ENCODE measurements around the gene ZNRF2.

ZNRF2 gene

DNA sequence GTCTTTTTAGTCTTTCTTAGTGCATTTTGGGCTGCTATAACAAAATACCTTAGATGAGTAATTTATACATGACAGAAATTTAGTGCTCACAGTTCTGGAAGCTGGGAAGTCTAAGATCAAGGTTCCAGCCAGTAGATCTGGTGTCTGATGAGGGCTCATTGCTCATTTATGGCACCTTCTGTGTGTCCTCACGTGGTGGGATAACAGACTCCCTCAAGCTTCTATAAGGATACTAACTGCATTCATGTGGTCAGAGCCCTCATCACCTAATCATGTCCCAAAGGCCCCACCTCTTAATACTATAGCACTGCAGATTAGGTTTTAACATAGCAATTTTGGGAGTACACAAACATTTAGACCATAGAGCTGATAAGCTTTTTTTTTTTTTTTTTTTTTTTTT is 80.4 kb downstream of the ZNRF2 start:
- no peak for DNase-seq (ENCODE audit: low read depth)
- no peak overlapping the region for H3K4me3 ChIP-seq (ENCODE audit: low read depth, low read length)
- TF ChIP-seq, protein P1, sequence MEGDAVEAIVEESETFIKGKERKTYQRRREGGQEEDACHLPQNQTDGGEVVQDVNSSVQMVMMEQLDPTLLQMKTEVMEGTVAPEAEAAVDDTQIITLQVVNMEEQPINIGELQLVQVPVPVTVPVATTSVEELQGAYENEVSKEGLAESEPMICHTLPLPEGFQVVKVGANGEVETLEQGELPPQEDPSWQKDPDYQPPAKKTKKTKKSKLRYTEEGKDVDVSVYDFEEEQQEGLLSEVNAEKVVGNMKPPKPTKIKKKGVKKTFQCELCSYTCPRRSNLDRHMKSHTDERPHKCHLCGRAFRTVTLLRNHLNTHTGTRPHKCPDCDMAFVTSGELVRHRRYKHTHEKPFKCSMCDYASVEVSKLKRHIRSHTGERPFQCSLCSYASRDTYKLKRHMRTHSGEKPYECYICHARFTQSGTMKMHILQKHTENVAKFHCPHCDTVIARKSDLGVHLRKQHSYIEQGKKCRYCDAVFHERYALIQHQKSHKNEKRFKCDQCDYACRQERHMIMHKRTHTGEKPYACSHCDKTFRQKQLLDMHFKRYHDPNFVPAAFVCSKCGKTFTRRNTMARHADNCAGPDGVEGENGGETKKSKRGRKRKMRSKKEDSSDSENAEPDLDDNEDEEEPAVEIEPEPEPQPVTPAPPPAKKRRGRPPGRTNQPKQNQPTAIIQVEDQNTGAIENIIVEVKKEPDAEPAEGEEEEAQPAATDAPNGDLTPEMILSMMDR (IDR thresholded peaks at IDR 0.05; ENCODE audit: insufficient read depth, low read depth, low read length, missing control alignments) = no peak

DNA sequence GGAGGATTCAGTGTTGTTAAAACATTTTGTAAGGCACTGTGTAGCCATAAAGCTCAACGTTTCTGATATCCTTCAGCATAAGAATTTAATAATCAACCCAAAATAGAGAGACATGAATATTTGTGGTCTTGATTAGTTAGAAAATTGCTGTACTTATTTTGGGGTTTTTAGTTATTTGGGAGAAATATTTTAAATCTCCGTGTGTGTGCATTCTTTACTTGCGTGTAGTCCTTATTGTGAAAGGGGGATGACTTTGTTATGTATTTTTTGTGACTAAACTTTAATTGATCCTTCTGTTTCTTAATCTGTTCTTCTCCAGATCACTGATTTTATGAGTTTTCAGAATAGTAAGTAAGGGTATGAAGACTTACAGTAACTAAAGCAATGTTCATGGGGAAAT is 81.2 kb downstream of the ZNRF2 start:
- no peak for DNase-seq (ENCODE audit: low read depth)
- TF ChIP-seq, protein P1 (IDR thresholded peaks at IDR 0.05; ENCODE audit: insufficient read depth, low read depth, low read length, missing control alignments) = no peak
- H3K4me3 ChIP-seq (ENCODE audit: low read depth, low read length) = no peak overlapping the region

DNA sequence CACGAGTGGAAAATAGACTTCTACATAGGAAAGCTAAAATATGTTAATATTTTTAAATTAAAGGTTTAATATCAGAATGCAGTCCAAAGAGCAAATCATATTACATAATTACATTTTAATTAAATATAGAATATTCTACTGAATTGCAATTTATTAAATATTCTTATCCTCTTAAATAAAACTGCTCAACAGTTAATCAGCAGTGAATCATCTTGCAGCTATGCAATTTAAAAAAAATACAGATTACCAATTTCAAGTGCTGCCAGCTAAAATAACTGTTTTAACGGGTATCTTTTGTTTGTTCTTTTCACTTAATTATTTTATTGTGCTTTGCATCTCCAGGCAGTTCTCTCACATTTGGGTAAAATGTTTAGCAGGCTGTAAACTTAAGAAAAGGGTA is 82.2 kb downstream of the ZNRF2 start:
- no peak overlapping the region for H3K4me3 ChIP-seq (ENCODE audit: low read depth, low read length)
- TF ChIP-seq, protein P1 (IDR thresholded peaks at IDR 0.05; ENCODE audit: insufficient read depth, low read depth, low read length, missing control alignments) = no peak
- no peak for DNase-seq (ENCODE audit: low read depth)

DNA sequence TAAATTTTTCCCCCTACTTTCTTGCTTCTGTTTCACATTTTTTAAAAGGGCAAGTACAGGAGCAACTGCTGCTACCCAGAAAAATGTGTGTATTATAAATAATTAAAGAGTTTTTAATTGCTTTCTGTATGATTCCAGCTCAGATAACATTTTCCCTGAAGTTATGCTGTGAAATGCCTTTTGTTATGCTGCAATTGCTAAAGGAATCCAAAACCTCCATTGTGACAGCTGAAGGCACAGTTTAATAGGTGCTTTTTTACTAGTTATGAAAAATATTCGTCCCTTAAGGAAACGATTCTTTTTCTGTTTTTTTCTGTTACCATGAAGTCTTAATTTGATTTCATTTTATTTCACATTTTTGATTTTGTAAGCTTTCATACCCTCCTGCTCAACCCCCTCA is 83.2 kb downstream of the ZNRF2 start:
- no peak for DNase-seq (ENCODE audit: low read depth)
- H3K4me3 ChIP-seq (ENCODE audit: low read depth, low read length) = no peak overlapping the region
- TF ChIP-seq, protein P1 (IDR thresholded peaks at IDR 0.05; ENCODE audit: insufficient read depth, low read depth, low read length, missing control alignments) = no peak

DNA sequence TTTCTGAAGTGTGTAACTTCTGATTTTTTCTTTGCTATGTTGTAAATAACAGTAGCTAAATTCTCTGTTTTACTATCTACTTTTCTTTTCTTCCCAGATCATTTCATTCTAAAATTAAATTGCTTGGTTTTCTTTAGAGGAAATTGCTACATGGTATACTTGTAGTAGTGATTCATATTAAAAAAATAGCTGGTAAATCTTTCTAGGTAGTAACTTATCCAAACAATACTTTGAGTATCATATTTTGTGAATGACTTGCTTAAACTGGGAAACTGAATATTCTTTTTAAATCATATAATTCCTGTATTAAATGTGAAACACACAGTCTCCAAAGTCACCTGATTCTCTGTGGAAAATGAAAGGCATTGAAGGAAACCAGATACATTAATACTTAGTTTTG is 85.5 kb downstream of the ZNRF2 start:
- TF ChIP-seq, protein P1 (IDR thresholded peaks at IDR 0.05; ENCODE audit: insufficient read depth, low read depth, low read length, missing control alignments) = no peak
- no peak for DNase-seq (ENCODE audit: low read depth)
- no peak overlapping the region for H3K4me3 ChIP-seq (ENCODE audit: low read depth, low read length)

DNA sequence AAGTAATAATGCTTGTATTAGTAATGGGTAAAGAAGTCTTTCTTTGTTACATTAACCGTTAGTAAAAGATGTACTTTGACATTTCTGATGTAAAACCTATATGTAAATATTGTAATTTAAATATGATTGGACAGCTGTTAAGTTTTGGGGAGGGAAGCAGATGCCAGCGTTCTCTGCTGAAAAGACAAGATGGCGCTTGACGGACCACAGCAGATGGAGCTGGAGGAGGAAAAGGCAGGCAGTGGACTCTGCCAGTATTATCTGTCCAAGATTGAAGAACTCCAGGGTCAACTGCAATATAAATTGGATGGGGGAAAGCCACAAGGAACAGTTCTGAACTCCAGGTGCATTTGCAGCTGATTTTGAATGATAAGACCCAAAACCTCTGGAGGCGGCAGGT is 86.9 kb downstream of the ZNRF2 start:
- H3K4me3 ChIP-seq (ENCODE audit: low read depth, low read length) = no peak overlapping the region
- no peak for DNase-seq (ENCODE audit: low read depth)
- TF ChIP-seq, protein P1 (IDR thresholded peaks at IDR 0.05; ENCODE audit: insufficient read depth, low read depth, low read length, missing control alignments) = no peak

DNA sequence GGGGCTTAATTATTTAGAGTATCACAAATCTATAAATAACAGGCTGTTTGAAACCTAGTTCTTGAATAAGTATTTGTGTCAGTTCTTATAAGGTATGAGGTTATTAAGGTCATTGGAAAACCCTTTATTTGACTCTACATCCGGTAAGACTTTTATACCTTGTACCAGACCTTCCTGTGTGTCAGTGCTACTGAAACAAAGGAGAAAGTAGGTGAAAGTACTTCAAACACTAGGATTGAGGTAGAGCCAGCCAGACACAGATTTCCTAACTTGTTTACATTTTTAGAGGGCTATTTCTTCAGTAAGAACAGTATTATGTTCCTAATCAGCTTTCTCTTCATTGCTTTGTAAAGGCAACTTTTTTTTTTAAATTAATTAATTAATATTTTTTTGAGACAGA is 93.9 kb downstream of the ZNRF2 start:
- H3K4me3 ChIP-seq (ENCODE audit: low read depth, low read length) = no peak overlapping the region
- TF ChIP-seq, protein P1 (IDR thresholded peaks at IDR 0.05; ENCODE audit: insufficient read depth, low read depth, low read length, missing control alignments) = no peak
- no peak for DNase-seq (ENCODE audit: low read depth)

Measured in GM12865 (cell line).